ENCODE results near the gene SLC35F4.

Gene SLC35F4

GRCh38 chr14:57828713-57829112 lies 37.2 kb downstream of the SLC35F4 start:
- no peak overlapping the region for H3K9ac ChIP-seq
- H3K79me2 ChIP-seq: no peaks in the 10 kb centered on the region
- no peak for TF ChIP-seq CTCF (IDR thresholded peaks at IDR 0.05)
- no peak overlapping the region for H3K4me3 ChIP-seq (ENCODE audit: low read depth, low read length)
- H3K4me2 ChIP-seq (ENCODE audit: low read length): no peak overlapping the region
- no peak overlapping the region for H3K27ac ChIP-seq
- no peaks in the 10 kb centered on the region for H3K9me3 ChIP-seq (ENCODE audit: control insufficient read depth, low read length)
- no peak overlapping the region for H2AFZ ChIP-seq
- H3K4me1 ChIP-seq: no peaks in the 10 kb centered on the region
- H3K36me3 ChIP-seq (ENCODE audit: control insufficient read depth, insufficient read depth, low read length): no peaks in the 10 kb centered on the region
- H3K27me3 ChIP-seq (ENCODE audit: control insufficient read depth, insufficient read depth, low read length): no peaks in the 10 kb centered on the region

DNA sequence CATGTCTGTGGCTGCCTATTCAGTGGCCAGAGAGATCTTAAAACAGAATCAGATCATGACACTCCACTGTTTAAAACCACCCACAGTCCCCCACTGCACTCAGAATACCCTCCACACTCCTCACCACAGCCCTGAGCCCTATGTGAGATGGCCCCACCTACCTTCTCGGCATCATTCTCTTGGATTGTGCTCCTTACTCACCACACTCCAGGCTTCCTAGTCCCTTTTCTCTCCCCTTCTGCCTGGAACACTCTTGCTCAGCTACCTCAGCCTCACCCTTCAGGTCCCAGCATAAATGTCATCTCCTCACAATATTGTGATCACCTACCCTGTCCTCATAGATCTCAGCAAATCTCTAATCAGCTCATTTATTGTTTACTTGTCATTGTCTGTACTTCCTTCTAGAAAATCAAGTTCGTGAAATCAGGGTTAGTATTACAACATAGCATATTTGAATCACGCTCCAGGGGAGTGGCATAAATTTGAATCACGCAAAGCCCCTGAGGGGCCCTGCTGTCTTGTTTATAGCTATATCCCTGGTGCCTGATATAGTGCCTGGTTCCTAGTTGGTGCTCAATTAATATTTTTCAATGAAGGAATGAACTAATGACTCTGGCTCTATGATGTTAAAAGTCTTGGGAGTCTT lies 42.8 kb downstream of the SLC35F4 start:
- no peaks in the 10 kb centered on the region for H3K4me1 ChIP-seq
- H3K79me2 ChIP-seq: no peaks in the 10 kb centered on the region
- no peak overlapping the region for H3K4me3 ChIP-seq (ENCODE audit: low read depth, low read length)
- no peak overlapping the region for H2AFZ ChIP-seq
- H3K4me2 ChIP-seq (ENCODE audit: low read length): no peak overlapping the region
- no peak overlapping the region for H3K9ac ChIP-seq
- no peak overlapping the region for H3K27ac ChIP-seq
- H3K27me3 ChIP-seq (ENCODE audit: control insufficient read depth, insufficient read depth, low read length): no peaks in the 10 kb centered on the region
- TF ChIP-seq CTCF (IDR thresholded peaks at IDR 0.05): no peak
- H3K36me3 ChIP-seq (ENCODE audit: control insufficient read depth, insufficient read depth, low read length): no peaks in the 10 kb centered on the region
- no peaks in the 10 kb centered on the region for H3K9me3 ChIP-seq (ENCODE audit: control insufficient read depth, low read length)

DNA sequence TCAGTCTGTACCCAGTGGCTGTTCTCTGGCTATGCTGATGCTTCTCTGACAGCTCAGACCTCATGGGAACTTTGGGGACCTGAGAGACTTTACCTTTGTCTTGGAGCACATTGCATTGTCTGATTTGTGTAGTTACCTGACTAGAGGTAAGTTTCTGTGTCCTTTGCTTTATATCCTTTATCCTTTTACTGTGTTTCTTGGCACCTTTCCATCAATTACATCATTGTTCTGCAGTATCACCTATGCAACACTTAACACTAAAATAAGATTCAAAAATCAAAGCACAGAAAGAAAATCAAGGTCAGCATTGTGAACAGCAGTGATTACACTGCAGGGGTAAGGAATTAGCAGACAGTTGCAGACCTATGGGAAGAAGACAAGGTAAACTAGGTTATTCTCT lies 43.8 kb downstream of the SLC35F4 start:
- H3K27ac ChIP-seq: no peak overlapping the region
- no peak overlapping the region for H3K4me3 ChIP-seq (ENCODE audit: low read depth, low read length)
- no peaks in the 10 kb centered on the region for H3K9me3 ChIP-seq (ENCODE audit: control insufficient read depth, low read length)
- no peak overlapping the region for H3K4me2 ChIP-seq (ENCODE audit: low read length)
- no peaks in the 10 kb centered on the region for H3K36me3 ChIP-seq (ENCODE audit: control insufficient read depth, insufficient read depth, low read length)
- H3K79me2 ChIP-seq: no peaks in the 10 kb centered on the region
- H3K27me3 ChIP-seq (ENCODE audit: control insufficient read depth, insufficient read depth, low read length): no peaks in the 10 kb centered on the region
- no peak for TF ChIP-seq CTCF (IDR thresholded peaks at IDR 0.05)
- H2AFZ ChIP-seq: no peak overlapping the region
- no peaks in the 10 kb centered on the region for H3K4me1 ChIP-seq
- H3K9ac ChIP-seq: no peak overlapping the region

- H2AFZ ChIP-seq: no peak overlapping the region
- no peak overlapping the region for H3K4me2 ChIP-seq (ENCODE audit: low read length)
- no peak overlapping the region for H3K4me3 ChIP-seq (ENCODE audit: low read depth, low read length)
- TF ChIP-seq CTCF (IDR thresholded peaks at IDR 0.05): no peak
- H3K9ac ChIP-seq: no peak overlapping the region
- H3K36me3 ChIP-seq (ENCODE audit: control insufficient read depth, insufficient read depth, low read length): no peaks in the 10 kb centered on the region
- no peak overlapping the region for H3K27ac ChIP-seq
- no peaks in the 10 kb centered on the region for H3K79me2 ChIP-seq
- H3K27me3 ChIP-seq (ENCODE audit: control insufficient read depth, insufficient read depth, low read length): no peaks in the 10 kb centered on the region
- H3K9me3 ChIP-seq (ENCODE audit: control insufficient read depth, low read length): no peaks in the 10 kb centered on the region
- no peaks in the 10 kb centered on the region for H3K4me1 ChIP-seq
These were observed 45.3 kb downstream of the SLC35F4 start for GRCh38 chr14:57820581-57820980.

- H3K9me3 ChIP-seq (ENCODE audit: control insufficient read depth, low read length): no peaks in the 10 kb centered on the region
- no peaks in the 10 kb centered on the region for H3K79me2 ChIP-seq
- H3K4me2 ChIP-seq (ENCODE audit: low read length): no peak overlapping the region
- H3K27ac ChIP-seq: no peak overlapping the region
- H3K4me1 ChIP-seq: no peaks in the 10 kb centered on the region
- no peaks in the 10 kb centered on the region for H3K27me3 ChIP-seq (ENCODE audit: control insufficient read depth, insufficient read depth, low read length)
- H2AFZ ChIP-seq: no peak overlapping the region
- no peaks in the 10 kb centered on the region for H3K36me3 ChIP-seq (ENCODE audit: control insufficient read depth, insufficient read depth, low read length)
- H3K9ac ChIP-seq: no peak overlapping the region
- no peak overlapping the region for H3K4me3 ChIP-seq (ENCODE audit: low read depth, low read length)
- no peak for TF ChIP-seq CTCF (IDR thresholded peaks at IDR 0.05)
These were observed 47.4 kb downstream of the SLC35F4 start for GRCh38 chr14:57818511-57818910.

All from parathyroid adenoma (tissue), 2 donors.